ENCODE measurements around the gene RNF182.
"Not testable (repeated sequence)": the region's sequence is repeated elsewhere in the genome, so short reads cannot be mapped to it uniquely, and the experiment has no call there.

RNF182 gene

DNA sequence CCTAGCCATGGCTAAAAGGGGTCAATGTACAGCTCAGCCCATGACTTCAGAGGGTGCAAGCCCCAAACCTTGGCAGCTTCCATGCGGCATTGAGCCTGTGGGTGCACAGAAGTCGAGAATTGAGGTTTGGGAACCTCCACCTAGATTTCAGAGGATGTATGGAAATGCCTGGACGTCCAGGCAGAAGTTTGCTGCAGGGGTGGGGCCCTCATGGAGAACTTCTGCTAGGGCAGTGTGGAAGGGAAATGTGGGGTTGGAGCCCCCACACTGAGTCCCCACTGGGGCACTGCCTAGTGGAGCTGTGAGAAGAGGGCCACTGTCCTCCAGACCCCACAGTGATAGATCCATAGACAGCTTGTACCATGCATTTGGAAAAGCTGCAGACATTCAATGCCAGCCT lies 47.9 kb downstream of the RNF182 start:
- not testable (repeated sequence) for DNase-seq

DNA sequence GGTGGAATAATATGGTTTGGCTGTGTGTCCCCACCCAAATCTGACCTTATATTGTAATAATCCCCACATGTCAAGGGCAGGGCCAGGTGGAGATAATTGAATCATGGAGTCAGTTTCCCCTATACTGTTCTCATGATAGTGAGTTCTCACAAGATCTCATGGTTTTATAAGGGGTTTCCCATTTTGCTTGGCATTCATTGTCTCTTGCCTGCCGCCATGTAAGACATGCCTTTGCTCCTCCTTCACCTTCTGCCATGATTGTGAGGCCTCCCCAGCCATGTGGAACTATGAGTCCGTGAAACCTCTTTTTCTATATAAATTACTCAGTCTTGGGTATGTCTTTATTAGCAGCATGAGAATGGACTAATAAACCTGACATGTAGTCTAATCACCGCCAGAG lies 48.7 kb downstream of the RNF182 start:
- DNase-seq: not testable (repeated sequence)

DNA sequence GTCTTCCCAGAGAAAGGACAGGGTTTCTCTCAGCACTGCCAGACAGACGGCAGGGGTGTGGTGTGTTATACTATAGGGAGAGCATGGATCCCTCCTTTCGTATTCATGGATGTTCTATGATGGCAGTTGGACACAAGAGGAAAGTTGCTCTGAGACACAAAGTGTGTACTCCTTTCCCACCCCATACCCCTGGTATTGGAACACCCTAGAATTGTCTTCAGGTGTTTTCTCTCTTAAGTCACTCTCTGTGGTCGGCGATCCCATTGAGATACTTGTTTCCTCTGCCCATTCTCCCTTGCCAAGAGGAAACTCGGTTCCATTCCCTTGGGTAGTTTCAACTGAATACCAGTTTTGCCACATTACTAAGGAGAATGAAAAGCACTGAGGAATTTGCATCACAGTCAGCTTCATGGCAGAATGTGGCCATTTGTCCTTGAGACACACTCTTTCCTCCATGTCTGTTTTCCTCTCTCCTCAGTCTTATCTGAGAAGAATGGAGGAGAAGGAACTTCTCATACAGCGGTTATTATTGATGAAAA lies 53.4 kb downstream of the RNF182 start:
- DNase-seq: no peak

GRCh38 chr6:13978787-13979186 lies 54.0 kb downstream of the RNF182 start:
- DNase-seq: no peak

- no peak for DNase-seq
These were observed 54.8 kb downstream of the RNF182 start for GRCh38 chr6:13979284-13980171.

DNA sequence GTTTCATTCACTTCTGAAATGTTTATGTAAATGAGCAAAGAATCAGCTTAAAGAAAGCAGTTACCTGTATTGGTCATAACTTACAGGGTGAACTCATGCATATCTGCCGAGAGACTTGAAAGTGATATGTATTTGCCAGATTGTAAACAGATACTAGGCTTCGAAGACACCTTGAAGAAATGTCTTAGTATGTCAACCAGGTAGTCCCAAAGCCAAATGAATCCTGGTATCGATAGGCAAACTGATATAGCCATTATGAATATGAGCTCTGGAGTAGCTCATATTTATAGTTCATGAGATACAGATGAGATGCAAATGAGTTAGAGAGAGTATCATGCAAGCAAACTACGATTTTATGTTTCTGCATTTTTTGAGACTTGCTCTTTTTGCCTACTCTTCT lies 55.8 kb downstream of the RNF182 start:
- DNase-seq: no peak

GRCh38 chr6:13985663-13986325 lies 61.0 kb downstream of the RNF182 start:
- DNase-seq: no peak

DNA sequence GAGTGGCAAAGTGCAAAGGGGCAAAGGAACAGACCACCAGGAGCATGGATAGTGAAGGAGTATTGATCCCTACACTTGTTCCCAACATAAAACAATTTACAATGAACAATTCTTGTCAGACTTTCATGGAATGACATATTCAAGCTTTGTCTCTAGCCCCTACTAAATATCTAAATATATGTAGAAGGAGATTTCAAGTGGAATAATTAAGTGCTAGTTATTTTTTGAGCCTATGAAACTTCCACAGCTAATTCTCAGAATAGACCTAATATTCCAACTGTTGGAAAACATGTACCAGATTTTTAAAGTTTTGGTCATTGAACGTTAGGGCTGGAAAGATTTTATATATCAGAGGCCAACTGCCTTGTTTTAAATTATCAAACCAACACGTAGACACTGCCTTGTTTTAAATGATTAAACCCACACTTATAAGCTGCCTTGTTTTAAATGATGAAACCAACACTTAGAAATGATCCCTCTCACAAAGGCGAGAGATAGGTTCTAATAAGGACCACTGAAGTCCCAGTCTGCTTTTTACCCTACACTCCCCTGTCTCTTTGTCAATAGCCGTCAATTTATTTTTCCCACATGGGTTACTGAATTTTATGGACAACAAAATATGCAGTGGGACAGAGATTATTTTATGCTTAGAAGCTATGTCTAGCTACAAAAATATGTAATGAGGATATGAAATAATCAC lies 62.1 kb downstream of the RNF182 start:
- no peak for DNase-seq

DNA sequence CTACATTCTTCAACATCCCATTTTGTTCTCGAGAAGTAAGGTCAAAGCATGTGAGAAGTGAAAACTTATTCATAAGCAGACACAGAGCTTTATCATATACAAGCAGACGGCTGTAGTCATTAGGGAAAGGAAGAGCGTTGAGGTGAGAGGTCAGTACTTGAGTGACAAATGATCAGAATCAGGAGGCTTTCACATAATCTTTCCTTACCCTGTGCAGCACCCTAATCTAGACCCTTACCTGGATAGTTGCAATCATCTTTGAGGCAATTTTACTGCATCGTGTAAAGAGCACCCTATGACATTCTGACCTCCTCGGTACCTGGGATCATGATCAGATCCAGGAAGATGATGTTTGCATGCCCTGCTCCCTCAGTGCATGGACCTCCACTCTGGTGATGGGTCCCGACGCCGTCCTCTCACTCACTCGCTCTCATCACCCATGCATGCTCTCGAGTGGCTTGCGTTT lies 62.7 kb downstream of the RNF182 start:
- no peak for DNase-seq

DNA sequence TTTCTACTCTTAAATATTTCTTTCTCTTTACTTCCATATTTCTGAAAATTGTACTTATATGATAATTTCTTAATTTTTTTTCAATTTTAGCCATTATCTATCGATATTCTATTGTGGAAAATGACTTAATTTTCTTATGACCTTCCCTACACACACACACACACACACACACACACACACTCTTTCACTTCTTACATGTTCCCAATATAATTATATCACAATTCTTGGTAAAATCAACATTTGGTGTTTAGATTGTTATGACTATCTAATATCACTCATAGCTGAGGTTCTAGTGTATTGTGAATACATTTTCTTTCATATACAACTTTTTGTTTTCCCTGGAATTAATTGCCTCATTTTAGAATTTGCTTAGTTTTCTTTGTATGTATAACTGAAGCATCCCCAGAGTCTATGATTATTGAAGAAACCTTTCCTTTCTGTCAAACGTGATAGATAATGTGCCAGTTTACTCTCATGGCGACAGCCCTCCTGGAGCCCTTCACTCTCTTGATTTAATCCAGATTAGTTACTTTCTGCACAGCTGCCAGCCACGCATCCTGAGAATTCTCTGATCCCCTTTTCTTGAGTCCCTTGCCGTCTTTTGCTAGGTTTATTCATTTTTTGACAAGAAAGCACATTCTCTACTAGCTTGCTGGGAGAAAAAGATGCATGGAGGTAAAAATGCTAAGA lies 63.4 kb downstream of the RNF182 start:
- no peak for DNase-seq

GRCh38 chr6:13988908-13989307 lies 64.2 kb downstream of the RNF182 start:
- no peak for DNase-seq

- no peak for DNase-seq
These were observed 64.9 kb downstream of the RNF182 start for GRCh38 chr6:13989496-13990144.

GRCh38 chr6:13990796-13991195 lies 66.0 kb downstream of the RNF182 start:
- no peak for DNase-seq

- DNase-seq: no peak
These were observed 66.6 kb downstream of the RNF182 start for GRCh38 chr6:13991393-13991792.

DNA sequence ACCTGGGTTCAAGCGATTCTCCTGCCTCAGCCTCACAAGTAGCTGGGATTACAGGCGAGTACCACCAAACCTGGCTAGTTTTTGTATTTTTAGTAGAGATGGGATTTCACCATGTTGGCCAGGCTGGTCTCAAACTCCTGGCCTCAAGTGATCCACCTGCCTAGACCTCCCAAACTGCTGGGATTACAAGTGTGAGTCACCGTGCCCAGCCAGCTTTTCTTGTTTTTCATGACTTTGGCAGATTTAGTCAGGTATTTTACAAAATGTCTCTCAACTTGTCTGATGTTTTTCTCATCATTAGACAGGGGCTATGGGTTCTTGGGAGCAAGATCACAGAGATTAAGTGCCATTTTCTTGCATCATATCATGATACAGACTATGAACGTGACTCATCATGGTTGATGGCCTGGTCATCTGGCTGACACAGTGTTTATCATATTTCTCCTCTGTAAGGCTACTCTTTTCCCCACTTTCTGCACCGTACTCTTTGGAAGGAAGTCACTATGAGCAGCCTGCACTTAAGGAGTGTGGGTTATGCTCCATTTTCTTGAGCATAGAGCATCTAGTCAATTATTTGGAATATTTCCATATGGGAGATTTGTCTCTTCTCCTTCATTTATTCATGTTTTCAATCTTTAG lies 67.8 kb downstream of the RNF182 start:
- no peak for DNase-seq

DNA sequence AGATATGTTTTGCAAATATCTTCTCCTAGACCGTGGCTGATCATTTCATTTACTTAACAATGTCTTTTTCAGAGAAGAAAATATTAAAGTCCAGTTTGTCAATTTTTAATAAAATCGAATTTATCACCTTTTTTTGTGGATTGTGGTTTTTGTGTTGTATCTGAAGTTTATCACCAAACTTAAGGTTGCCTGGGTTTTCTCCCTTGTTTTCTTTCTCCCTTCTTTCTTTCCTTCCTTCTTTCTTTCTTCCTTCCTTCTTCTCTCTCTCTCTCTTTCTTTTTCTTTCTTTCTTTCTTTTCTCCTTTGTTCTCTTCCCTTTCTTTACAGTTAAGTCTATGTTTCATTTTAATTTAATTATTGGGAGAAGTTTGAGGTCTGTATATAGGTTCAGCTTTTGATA lies 68.7 kb downstream of the RNF182 start:
- no peak for DNase-seq

DNA sequence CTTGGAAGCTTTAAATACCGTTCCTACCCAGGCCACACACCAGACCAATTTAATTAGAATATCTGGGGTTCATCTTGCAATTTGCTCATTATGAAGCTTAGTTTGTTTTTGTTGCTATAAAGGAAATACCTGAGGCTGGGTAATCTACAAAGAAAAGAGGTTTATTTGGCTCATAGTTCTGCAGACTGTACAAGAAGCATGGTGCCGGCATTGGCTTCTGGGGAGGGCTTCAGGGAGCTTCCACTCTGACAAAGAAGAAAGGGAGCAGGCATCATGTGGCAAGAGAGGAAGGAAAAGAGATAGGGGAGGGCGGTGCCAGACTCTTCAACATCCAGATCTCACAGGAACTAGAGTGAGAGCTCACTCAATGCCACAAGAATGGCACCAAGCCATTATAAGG lies 73.6 kb downstream of the RNF182 start:
- no peak for DNase-seq

- DNase-seq: no peak
These were observed 76.1 kb downstream of the RNF182 start for GRCh38 chr6:14000901-14001300.

DNA sequence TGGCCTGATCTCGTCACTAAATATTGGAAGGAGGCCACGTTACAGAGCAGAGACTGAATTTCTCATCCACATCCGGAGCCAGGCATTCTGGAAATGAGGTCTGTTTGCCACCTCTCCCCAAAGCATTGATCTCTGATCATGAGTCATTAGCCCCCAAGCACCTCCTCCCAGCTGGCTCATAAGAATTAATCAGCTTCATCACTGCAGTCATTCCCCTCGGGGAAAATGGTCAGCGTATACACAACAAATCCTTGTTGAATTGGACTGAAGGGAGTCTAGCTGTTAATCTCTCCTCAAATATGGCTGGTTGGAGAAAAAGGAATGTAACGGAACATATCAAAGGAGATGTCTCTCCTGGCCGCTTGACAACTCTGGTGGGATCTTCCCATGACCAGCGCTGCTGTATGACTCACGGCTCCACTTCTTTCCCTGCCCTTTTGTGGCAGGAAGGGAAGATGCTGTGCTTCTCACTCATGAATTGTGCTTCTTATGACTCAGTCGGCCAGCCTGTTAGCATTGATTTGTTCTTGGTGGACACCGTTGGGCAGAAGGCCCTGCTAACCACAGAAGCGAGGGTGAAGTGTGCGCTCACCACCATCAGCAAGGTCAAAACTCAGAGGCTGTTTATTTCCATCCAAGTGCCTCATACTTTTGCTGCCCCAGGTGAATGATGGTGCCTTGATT lies 76.7 kb downstream of the RNF182 start:
- DNase-seq: no peak

- no peak for DNase-seq
These were observed 77.6 kb downstream of the RNF182 start for GRCh38 chr6:14002176-14002947.

Measured in midbrain (tissue), 1 donor.